Effector memory CD8-positive, alpha-beta T cell (primary cell): ENCODE results near the gene VAMP5.
A peak's percentile ranks its signal among the peaks of the same experiment; 100 is the strongest.
"Not testable (repeated sequence)": the region's sequence is repeated elsewhere in the genome, so short reads cannot be mapped to it uniquely, and the experiment has no call there.

Source experiments
- ATAC-seq: fragments of 150-1000 bp; cut with Tn5 transposase; replicated peaks from 2 replicates; pipeline ENCODE4 v1.10.0; 2021; ENCODE audit warnings: mild to moderate bottlenecking, moderate library complexity
- DNase-seq, 3 experiments: peaks; one replicate each; pipeline ENCODE4 v3.0.0; 2021
- H3K27ac Mint-ChIP-seq, 2 donors: one replicate each; pipeline ENCODE4 v1.8.0; 2022; ENCODE audit warnings: mild to moderate bottlenecking in 2 of 2, mixed read lengths in 2 of 2, moderate library complexity in 2 of 2
- H3K27me3 Mint-ChIP-seq, 2 donors: one replicate each; pipeline ENCODE4 v1.8.0; 2022; ENCODE audit warnings: mixed read lengths in 2 of 2
- H3K36me3 Mint-ChIP-seq: one replicate; pipeline ENCODE4 v1.8.0; 2022; ENCODE audit warnings: mild to moderate bottlenecking, moderate library complexity, mixed read lengths; ENCODE audit not compliant: insufficient read depth
- H3K4me1 Mint-ChIP-seq, 2 donors: one replicate each; pipeline ENCODE4 v1.8.0; 2022; ENCODE audit warnings: low read depth in 2 of 2, mixed read lengths in 2 of 2
- H3K4me3 Mint-ChIP-seq, 2 donors: one replicate each; pipeline ENCODE4 v1.8.0; 2022; ENCODE audit warnings: mild to moderate bottlenecking in 2 of 2, mixed read lengths in 2 of 2, moderate library complexity in 2 of 2
- H3K9me3 Mint-ChIP-seq, 2 donors: one replicate each; pipeline ENCODE4 v1.8.0; 2022; ENCODE audit warnings: mixed read lengths in 2 of 2

The VAMP5 gene

GRCh38 chr2:85582492-85582891 lies 1.7 kb upstream of the VAMP5 start:
- Mint-ChIP-seq H3K4me1 (peaks cover 49 to 54% of the 10 kb centered on the region in 2 donors), H3K27me3 (no peaks in the 10 kb centered on the region), H3K9me3 (no peaks in the 10 kb centered on the region), H3K4me3 (no peak overlapping the region), H3K27ac (peak overlapping the region in 1 of 2 donors; percentile 86), H3K36me3 (peaks cover 15% of the 10 kb centered on the region)
- no peak for ATAC-seq
- no peak for DNase-seq

GRCh38 chr2:85583667-85584353 lies 421 bp upstream of the VAMP5 start:
- Mint-ChIP-seq H3K27ac (peak overlapping the region; percentile 86 to 89), H3K4me3 (peak overlapping the region; percentile 78 to 85), H3K27me3 (no peaks in the 10 kb centered on the region), H3K4me1 (peaks cover 42 to 48% of the 10 kb centered on the region in 2 donors), H3K36me3 (peaks cover 11% of the 10 kb centered on the region), H3K9me3 (no peaks in the 10 kb centered on the region)
- ATAC-seq, result peak; percentile 44
- DNase-seq, result peak in 1 of 3 experiments; percentile 23

- peak in 1 of 3 experiments; percentile 18 for DNase-seq
- Mint-ChIP-seq H3K27me3 (no peaks in the 10 kb centered on the region), H3K9me3 (no peaks in the 10 kb centered on the region), H3K27ac (peak overlapping the region; percentile 89 to 90), H3K36me3 (peaks cover 4% of the 10 kb centered on the region), H3K4me1 (peaks cover 33 to 40% of the 10 kb centered on the region in 2 donors), H3K4me3 (peak overlapping the region; percentile 78 to 85)
- ATAC-seq, result peak; percentile 50
Observed at GRCh38 chr2:85584857-85585780, 888 bp downstream of the VAMP5 start.

GRCh38 chr2:85585781-85586105 lies 1.5 kb downstream of the VAMP5 start:
- no peaks in the 10 kb centered on the region for H3K9me3 Mint-ChIP-seq
- H3K4me1 Mint-ChIP-seq, result peaks cover 31 to 41% of the 10 kb centered on the region in 2 donors
- DNase-seq (no peak), ATAC-seq (no peak)
- peak overlapping the region; percentile 78 to 85 for H3K4me3 Mint-ChIP-seq
- H3K27ac Mint-ChIP-seq, result peak overlapping the region; percentile 89 to 90
- no peaks in the 10 kb centered on the region for H3K27me3 Mint-ChIP-seq
- H3K36me3 Mint-ChIP-seq, result peaks cover 6% of the 10 kb centered on the region

GRCh38 chr2:85588236-85588635 lies 4.0 kb downstream of the VAMP5 start:
- no peak overlapping the region for H3K4me3 Mint-ChIP-seq
- peak overlapping the region; percentile 13 to 70 for H3K27ac Mint-ChIP-seq
- no peaks in the 10 kb centered on the region for H3K27me3 Mint-ChIP-seq
- peaks cover 25 to 40% of the 10 kb centered on the region in 2 donors for H3K4me1 Mint-ChIP-seq
- H3K36me3 Mint-ChIP-seq, result peaks cover 6% of the 10 kb centered on the region
- no peak for DNase-seq
- no peak for ATAC-seq
- H3K9me3 Mint-ChIP-seq, result no peaks in the 10 kb centered on the region

- no peak for DNase-seq
- peak overlapping the region; percentile 13 to 70 for H3K27ac Mint-ChIP-seq
Observed at GRCh38 chr2:85588645-85589044, 4.4 kb downstream of the VAMP5 start.

GRCh38 chr2:85589181-85589580 lies 5.0 kb downstream of the VAMP5 start:
- ATAC-seq (no peak), DNase-seq (no peak)
- Mint-ChIP-seq H3K27me3 (no peaks in the 10 kb centered on the region), H3K27ac (peak overlapping the region in 1 of 2 donors; percentile 10), H3K4me1 (peaks cover 23 to 42% of the 10 kb centered on the region in 2 donors), H3K36me3 (peaks cover 6% of the 10 kb centered on the region), H3K9me3 (no peaks in the 10 kb centered on the region), H3K4me3 (no peak overlapping the region)

More at GRCh38 chr2:85588645-85589044, 4.4 kb downstream of the VAMP5 start:
- H3K4me1 Mint-ChIP-seq, result peaks cover 21 to 39% of the 10 kb centered on the region in 2 donors
- no peak for ATAC-seq
- H3K36me3 Mint-ChIP-seq, result peaks cover 6% of the 10 kb centered on the region
- no peaks in the 10 kb centered on the region for H3K27me3 Mint-ChIP-seq
- H3K9me3 Mint-ChIP-seq, result no peaks in the 10 kb centered on the region
- H3K4me3 Mint-ChIP-seq, result no peak overlapping the region

- Mint-ChIP-seq H3K36me3 (peaks cover 10% of the 10 kb centered on the region), H3K4me3 (no peak overlapping the region), H3K4me1 (peaks cover 28 to 45% of the 10 kb centered on the region in 2 donors), H3K27ac (peak overlapping the region in 1 of 2 donors; percentile 81), H3K27me3 (no peaks in the 10 kb centered on the region), H3K9me3 (no peaks in the 10 kb centered on the region)
- DNase-seq, result no peak
- ATAC-seq, result no peak
Observed at GRCh38 chr2:85589982-85590791, 6.0 kb downstream of the VAMP5 start.

GRCh38 chr2:85590950-85591349 lies 6.7 kb downstream of the VAMP5 start:
- no peaks in the 10 kb centered on the region for H3K27me3 Mint-ChIP-seq
- DNase-seq, result no peak
- H3K27ac Mint-ChIP-seq, result no peak overlapping the region
- ATAC-seq, result no peak
- H3K36me3 Mint-ChIP-seq, result peaks cover 18% of the 10 kb centered on the region
- no peak overlapping the region for H3K4me3 Mint-ChIP-seq
- peaks cover 28 to 44% of the 10 kb centered on the region in 2 donors for H3K4me1 Mint-ChIP-seq
- no peaks in the 10 kb centered on the region for H3K9me3 Mint-ChIP-seq

GRCh38 chr2:85591563-85591962 lies 7.3 kb downstream of the VAMP5 start:
- H3K36me3 Mint-ChIP-seq, result peaks cover 19% of the 10 kb centered on the region
- H3K9me3 Mint-ChIP-seq, result no peaks in the 10 kb centered on the region
- DNase-seq (no peak), ATAC-seq (no peak)
- no peaks in the 10 kb centered on the region for H3K27me3 Mint-ChIP-seq
- H3K4me3 Mint-ChIP-seq, result no peak overlapping the region
- peaks cover 33 to 44% of the 10 kb centered on the region in 2 donors for H3K4me1 Mint-ChIP-seq
- H3K27ac Mint-ChIP-seq, result peak overlapping the region in 1 of 2 donors; percentile 35

- Mint-ChIP-seq H3K4me3 (peak overlapping the region in 1 of 2 donors; percentile 25), H3K4me1 (peaks cover 38 to 49% of the 10 kb centered on the region in 2 donors), H3K36me3 (peaks cover 19% of the 10 kb centered on the region), H3K27ac (peak overlapping the region in 1 of 2 donors; percentile 29)
- H3K9me3 Mint-ChIP-seq, DNase-seq, H3K27me3 Mint-ChIP-seq, ATAC-seq: not testable (repeated sequence)
Observed at GRCh38 chr2:85592299-85592698, 8.1 kb downstream of the VAMP5 start.

GRCh38 chr2:85593023-85593422 lies 8.8 kb downstream of the VAMP5 start:
- Mint-ChIP-seq H3K4me3 (no peak overlapping the region), H3K27ac (peak overlapping the region; percentile 60 to 77)

More at GRCh38 chr2:85593023-85593422, 8.8 kb downstream of the VAMP5 start:
- H3K4me1 Mint-ChIP-seq, result peaks cover 38 to 45% of the 10 kb centered on the region in 2 donors
- DNase-seq (no peak), ATAC-seq (no peak)
- H3K36me3 Mint-ChIP-seq, result peaks cover 19% of the 10 kb centered on the region
- no peaks in the 10 kb centered on the region for H3K9me3 Mint-ChIP-seq
- no peaks in the 10 kb centered on the region for H3K27me3 Mint-ChIP-seq
